ENCODE measurements around the gene SOX2. TPM values are rescaled to one million over a fixed set of nuclear protein-coding genes. Genes with fewer than 3 reads are reported as not detected.
A peak's percentile ranks its signal among the peaks of the same experiment; 100 is the strongest.

The SOX2 gene
- total and polyA plus RNA-seq, 8 donors: 0.04 to 0.35 (median 0.09) TPM; not detected in 3

GRCh38 chr3:181704421-181705085 is 7.2 kb upstream of the SOX2 start:
- peaks cover 0 to 4% (median 0%) of the 10 kb centered on the region in 3 donors for H3K4me1 ChIP-seq
- FAIRE-seq: no peak
- H3K9me3 ChIP-seq: no peaks in the 10 kb centered on the region
- no peak for ATAC-seq
- no peak overlapping the region for H3K4me3 ChIP-seq
- peaks cover 17 to 93% (median 34%) of the 10 kb centered on the region in 4 donors for H3K27me3 ChIP-seq
- no peak overlapping the region for H3K27ac ChIP-seq
- H3K36me3 ChIP-seq: no peaks in the 10 kb centered on the region
- TF ChIP-seq, protein P1, sequence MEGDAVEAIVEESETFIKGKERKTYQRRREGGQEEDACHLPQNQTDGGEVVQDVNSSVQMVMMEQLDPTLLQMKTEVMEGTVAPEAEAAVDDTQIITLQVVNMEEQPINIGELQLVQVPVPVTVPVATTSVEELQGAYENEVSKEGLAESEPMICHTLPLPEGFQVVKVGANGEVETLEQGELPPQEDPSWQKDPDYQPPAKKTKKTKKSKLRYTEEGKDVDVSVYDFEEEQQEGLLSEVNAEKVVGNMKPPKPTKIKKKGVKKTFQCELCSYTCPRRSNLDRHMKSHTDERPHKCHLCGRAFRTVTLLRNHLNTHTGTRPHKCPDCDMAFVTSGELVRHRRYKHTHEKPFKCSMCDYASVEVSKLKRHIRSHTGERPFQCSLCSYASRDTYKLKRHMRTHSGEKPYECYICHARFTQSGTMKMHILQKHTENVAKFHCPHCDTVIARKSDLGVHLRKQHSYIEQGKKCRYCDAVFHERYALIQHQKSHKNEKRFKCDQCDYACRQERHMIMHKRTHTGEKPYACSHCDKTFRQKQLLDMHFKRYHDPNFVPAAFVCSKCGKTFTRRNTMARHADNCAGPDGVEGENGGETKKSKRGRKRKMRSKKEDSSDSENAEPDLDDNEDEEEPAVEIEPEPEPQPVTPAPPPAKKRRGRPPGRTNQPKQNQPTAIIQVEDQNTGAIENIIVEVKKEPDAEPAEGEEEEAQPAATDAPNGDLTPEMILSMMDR (IDR thresholded peaks at IDR 0.05): no peak
- 10 to 13% methylated on average over 14 of the region's 14 CpGs for WGBS, 2 donors
- DNase-seq: no peak
- intact Hi-C loops (cut with DNase I): loop anchor here (5.0 to 10.0 kb wide), 4 partner anchors 558 to 980 kb away; no protein-coding TSS in a partner anchor

GRCh38 chr3:181705086-181705480 is 6.6 kb upstream of the SOX2 start:
- H3K4me3 ChIP-seq: no peak overlapping the region
- no peaks in the 10 kb centered on the region for H3K36me3 ChIP-seq
- FAIRE-seq: no peak
- ATAC-seq: no peak
- no peak for DNase-seq
- 15 to 17% methylated on average over 8 of the region's 8 CpGs for WGBS, 2 donors
- TF ChIP-seq, protein P1 (IDR thresholded peaks at IDR 0.05): no peak
- no peak overlapping the region for H3K27ac ChIP-seq
- no peaks in the 10 kb centered on the region for H3K9me3 ChIP-seq
- peaks cover 0 to 4% (median 0%) of the 10 kb centered on the region in 3 donors for H3K4me1 ChIP-seq
- peaks cover 17 to 93% (median 36%) of the 10 kb centered on the region in 4 donors for H3K27me3 ChIP-seq
- intact Hi-C loops (cut with DNase I): loop anchor here (5.0 to 10.0 kb wide), 4 partner anchors 557 to 980 kb away; no protein-coding TSS in a partner anchor

DNA sequence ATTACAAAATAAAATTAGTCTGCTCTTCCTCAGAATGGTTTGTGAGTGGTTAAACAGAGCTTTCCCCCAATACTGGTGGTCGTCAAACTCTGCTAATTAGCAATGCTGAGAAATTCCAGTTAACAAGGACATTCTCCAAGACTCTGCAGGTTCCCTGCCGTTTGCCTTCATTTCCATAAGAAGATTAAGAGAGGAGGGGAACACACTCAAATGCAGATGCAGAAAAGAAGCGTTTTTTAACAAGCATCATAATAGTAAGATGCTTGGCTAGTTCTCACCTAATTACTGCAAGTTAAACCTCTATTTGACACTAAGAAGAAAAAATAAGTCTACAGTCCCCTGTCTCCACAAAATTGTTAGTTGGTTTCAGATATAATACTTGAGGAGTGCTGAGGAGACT is 3.7 kb upstream of the SOX2 start:
- TF ChIP-seq, protein P1 (IDR thresholded peaks at IDR 0.05): no peak
- no peak for FAIRE-seq
- peaks cover 0 to 4% (median 0%) of the 10 kb centered on the region in 3 donors for H3K4me1 ChIP-seq

GRCh38 chr3:181709537-181710279 is 2.0 kb upstream of the SOX2 start:
- no peaks in the 10 kb centered on the region for H3K36me3 ChIP-seq
- TF ChIP-seq, protein P1 (IDR thresholded peaks at IDR 0.05): peak; percentile 65 to 85 (median 78)
- H3K4me3 ChIP-seq: no peak overlapping the region
- peaks cover 0 to 4% (median 0%) of the 10 kb centered on the region in 3 donors for H3K4me1 ChIP-seq
- WGBS, 2 donors: 5% methylated on average over 16 of the region's 16 CpGs
- H3K27ac ChIP-seq: no peak overlapping the region
- ATAC-seq: peak in 3 of 4 donors; percentile 75 to 84 (median 76)
- FAIRE-seq: no peak
- peaks cover 18 to 95% (median 34%) of the 10 kb centered on the region in 4 donors for H3K27me3 ChIP-seq
- intact Hi-C loops (cut with DNase I): loop anchor here (5.0 to 10.0 kb wide), 4 partner anchors 553 to 975 kb away; no protein-coding TSS in a partner anchor
- H3K9me3 ChIP-seq: no peaks in the 10 kb centered on the region
- peak; percentile 40 to 94 (median 68) for DNase-seq

More for the DNA sequence above, 3.7 kb upstream of the SOX2 start:
- WGBS, 2 donors: 9 to 14% methylated on average over 3 of the region's 3 CpGs
- Histone ChIP-seq H3K9me3 (no peaks in the 10 kb centered on the region), H3K36me3 (no peaks in the 10 kb centered on the region), H3K4me3 (no peak overlapping the region), H3K27me3 (peaks cover 18 to 95% (median 39%) of the 10 kb centered on the region in 4 donors), H3K27ac (no peak overlapping the region)
- intact Hi-C loops (cut with DNase I): loop anchor here (5.0 to 10.0 kb wide), 4 partner anchors 554 to 977 kb away; no protein-coding TSS in a partner anchor
- ATAC-seq (no peak), DNase-seq (no peak)

Data from pancreas (tissue), 10 donors.